ENCODE data around the gene SNRK.

DNA sequence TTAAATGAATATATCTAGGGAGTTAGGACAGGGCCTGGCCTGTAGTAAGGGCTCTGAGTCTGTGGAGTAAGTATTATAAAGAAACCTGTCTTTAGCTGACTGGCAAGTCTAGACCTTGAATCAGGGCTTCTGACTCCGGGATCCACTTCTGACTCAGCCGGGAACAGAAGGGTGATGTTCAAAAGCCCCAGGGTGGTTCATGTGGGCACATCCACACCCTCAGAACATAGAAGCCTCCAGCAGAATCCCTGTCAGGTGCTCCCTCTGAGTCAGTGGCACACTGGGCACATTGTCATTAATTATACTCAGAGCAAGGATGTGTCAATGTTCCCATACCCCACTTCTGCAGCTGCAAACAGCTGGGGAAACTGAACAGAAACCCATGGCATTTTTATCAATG is 26.7 kb upstream of the SNRK start:
- no peak for TF ChIP-seq CTCF (IDR thresholded peaks at IDR 0.05; ENCODE audit: insufficient read depth, low read length, poor library complexity, severe bottlenecking)
- TF ChIP-seq EZH2phosphoT487 (conservative IDR thresholded peaks at IDR 0.05; ENCODE audit: low read length), result no peak
